ENCODE results near the gene LIPT2. TPM values are rescaled to one million over a fixed set of nuclear protein-coding genes. Genes with fewer than 3 reads are reported as not detected.

Gene LIPT2
- total and polyA plus RNA-seq, 10 of the 15 experiments (the other 5 are each of a cell fraction or from before 2014, with no cell fraction given), result 0.69 to 7.5 (median 3.8) TPM

GRCh38 chr11:74520927-74521665 lies 27.6 kb upstream of the LIPT2 start (continued):
- TF ChIP-seq BRCA1 (IDR thresholded peaks at IDR 0.05; ENCODE audit: low read depth, low read length), result no peak
- TF ChIP-seq ZNF207 (IDR thresholded peaks at IDR 0.05; ENCODE audit: borderline replicate concordance), result no peak
- TF ChIP-seq NFYB (IDR thresholded peaks at IDR 0.05; ENCODE audit: insufficient read depth, low read depth, low read length), result no peak
- no peak for TF ChIP-seq NFIC (IDR thresholded peaks at IDR 0.05; ENCODE audit: low read depth, low read length)
- TF ChIP-seq, protein P1, sequence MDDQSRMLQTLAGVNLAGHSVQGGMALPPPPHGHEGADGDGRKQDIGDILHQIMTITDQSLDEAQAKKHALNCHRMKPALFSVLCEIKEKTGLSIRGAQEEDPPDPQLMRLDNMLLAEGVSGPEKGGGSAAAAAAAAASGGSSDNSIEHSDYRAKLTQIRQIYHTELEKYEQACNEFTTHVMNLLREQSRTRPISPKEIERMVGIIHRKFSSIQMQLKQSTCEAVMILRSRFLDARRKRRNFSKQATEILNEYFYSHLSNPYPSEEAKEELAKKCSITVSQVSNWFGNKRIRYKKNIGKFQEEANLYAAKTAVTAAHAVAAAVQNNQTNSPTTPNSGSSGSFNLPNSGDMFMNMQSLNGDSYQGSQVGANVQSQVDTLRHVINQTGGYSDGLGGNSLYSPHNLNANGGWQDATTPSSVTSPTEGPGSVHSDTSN (IDR thresholded peaks at IDR 0.05; ENCODE audit: insufficient replicate concordance, low read depth, low read length), result no peak
- no peak for TF ChIP-seq IRF3 (IDR thresholded peaks at IDR 0.05)
- no peak for TF ChIP-seq MTA3 (IDR thresholded peaks at IDR 0.05; ENCODE audit: borderline replicate concordance, low read length)
- TF ChIP-seq CBX3 (IDR thresholded peaks at IDR 0.05; ENCODE audit: borderline replicate concordance, low read depth), result no peak

DNA sequence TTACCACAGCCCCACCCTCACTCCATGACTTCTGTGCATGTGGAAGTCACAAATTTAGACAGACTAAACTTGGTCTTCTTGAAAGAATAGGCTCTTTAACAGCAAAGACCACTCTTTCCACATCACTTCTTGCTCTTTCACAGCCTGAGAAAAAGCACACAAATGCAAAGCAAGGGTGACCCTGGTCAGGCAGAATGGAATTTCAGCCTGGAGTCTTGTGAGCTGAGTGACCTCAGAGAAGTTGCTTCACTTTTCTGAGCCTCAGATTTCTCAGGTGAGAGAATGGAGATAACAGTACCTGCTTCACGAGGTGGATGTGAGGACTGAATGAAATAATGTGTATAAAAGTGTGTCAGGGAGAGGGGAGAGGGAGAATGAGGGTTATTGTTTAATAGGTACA lies 26.8 kb upstream of the LIPT2 start:
- in situ Hi-C loops (cut with MboI), result no loop called here
- Histone ChIP-seq H3K36me3 (ENCODE audit: control insufficient read depth in 2 of 2, insufficient read depth in 2 of 2, low read length in 1 of 2) (no peaks in the 10 kb centered on the region), H3K9ac (ENCODE audit: control insufficient read depth, insufficient read depth, low read length) (no peak overlapping the region), H4K20me1 (ENCODE audit: control insufficient read depth, insufficient read depth) (no peaks in the 10 kb centered on the region), H3K9me3 (replicated peaks; ENCODE audit: control insufficient read depth, insufficient read depth, low read length) (no peaks in the 10 kb centered on the region), H2AFZ (ENCODE audit: control insufficient read depth, low read depth, low read length) (no peak overlapping the region), H3K27ac (ENCODE audit: control insufficient read depth, insufficient read depth) (no peak overlapping the region), H3K79me2 (ENCODE audit: control insufficient read depth, insufficient read depth, low read length) (no peaks in the 10 kb centered on the region), H3K4me2 (ENCODE audit: control insufficient read depth, insufficient read depth) (no peak overlapping the region), H3K27me3 (replicated peaks in 1 of 2; ENCODE audit: control insufficient read depth in 2 of 2, insufficient read depth in 2 of 2, low read length in 1 of 2) (peaks cover 0 to 2% of the 10 kb centered on the region in 2 experiments; a peak in 1 of 4 replicates), H3K4me1 (ENCODE audit: control insufficient read depth, insufficient read depth, low read length) (no peaks in the 10 kb centered on the region), H3K4me3 (no peak overlapping the region)
- BruUV-seq (replicated peaks), result no TSS peak
- no peak for ATAC-seq
- ChIA-PET SMC1A (ENCODE audit: uncharacterized antibody, unreplicated experiment) (no interaction called here), CTCF (interaction anchor here (0.7 kb wide), 1 partner anchor 67 kb away, joined by 3 read pairs; no protein-coding TSS in a partner anchor), POLR2A (no interaction called here), RAD21 (ENCODE audit: unreplicated experiment) (no interaction called here)
- TF ChIP-seq ELK1 (IDR thresholded peaks at IDR 0.05; ENCODE audit: low read depth, low read length), result no peak
- TF ChIP-seq PKNOX1 (IDR thresholded peaks at IDR 0.05), result no peak
- TF ChIP-seq JUND (IDR thresholded peaks at IDR 0.05; ENCODE audit: low read depth, low read length), result no peak
- no peak for TF ChIP-seq CBX5 (IDR thresholded peaks at IDR 0.05; ENCODE audit: low read depth)
- no peak for TF ChIP-seq HDAC2 (IDR thresholded peaks at IDR 0.05)
- DNase-seq (ENCODE audit: low read depth, low spot score), result no peak
- WGBS (ENCODE audit: insufficient coverage, insufficient replicate concordance, low lambda C conversion rate, missing lambda C conversion rate), result 0% methylated on average over 1 of the region's 1 CpG
- no peak for FAIRE-seq
- intact Hi-C loops (cut with micrococcal nuclease; ENCODE audit: unreplicated experiment), result no loop called here

Measured in GM12878 (cell line).